Right atrium auricular region (tissue), 2 donors: ENCODE data around the gene CD151. TPM values are rescaled to one million over a fixed set of nuclear protein-coding genes. Genes with fewer than 3 reads are reported as not detected.

Experiments used
- DNase-seq: peaks from one replicate; pipeline ENCODE4 v3.0.0-alpha.2; 2019; ENCODE audit warnings: low spot score
- H3K27ac ChIP-seq, 2 donors: fragments of 200-600 bp; sonication (generic); 1 replicate in 1 of 2; 2 replicates in 1 of 2; pipeline ENCODE4 v1.5.1; 2016 to 2019
- H3K27me3 ChIP-seq, 2 donors: fragments of 200-600 bp; sonication (generic); one replicate each; pipeline versions ENCODE4 v1.5.1 to v1.6.0; 2017 to 2019
- H3K36me3 ChIP-seq: fragments of 200-600 bp; sonication (generic); one replicate; pipeline ENCODE4 v1.5.1; 2016
- H3K4me1 ChIP-seq, 2 donors: fragments of 200-600 bp; sonication (generic); one replicate each; pipeline versions ENCODE4 v1.5.1 to v1.6.0; 2017 to 2019
- H3K4me3 ChIP-seq, 2 donors: fragments of 200-600 bp; sonication (generic); 1 replicate in 1 of 2; 2 replicates in 1 of 2; pipeline ENCODE4 v1.5.1; 2017 to 2019; ENCODE audit warnings: mild to moderate bottlenecking in 1 of 2, moderate library complexity in 1 of 2
- H3K9me3 ChIP-seq, 2 donors: fragments of 200-600 bp; sonication (generic); one replicate each; pipeline ENCODE4 v1.5.1; 2019
- total RNA-seq, 2 donors: library from RNA; depleted of rRNA; stranded (reverse); fragments of >200 nt; gene quantifications; one replicate each; pipeline ENCODE4 v1.1.0, GENCODE V29; 2016
- TF ChIP-seq, protein P1 (sequence below), 2 donors: fragments of 200-600 bp; sonication (generic); IDR thresholded peaks; one replicate each; pipeline ENCODE4 v1.5.1; 2019; ENCODE audit warnings: antibody characterized with exemption in 2 of 2

Gene CD151
- total RNA-seq, 2 donors from 2014 or later = 322 to 710 TPM

DNA sequence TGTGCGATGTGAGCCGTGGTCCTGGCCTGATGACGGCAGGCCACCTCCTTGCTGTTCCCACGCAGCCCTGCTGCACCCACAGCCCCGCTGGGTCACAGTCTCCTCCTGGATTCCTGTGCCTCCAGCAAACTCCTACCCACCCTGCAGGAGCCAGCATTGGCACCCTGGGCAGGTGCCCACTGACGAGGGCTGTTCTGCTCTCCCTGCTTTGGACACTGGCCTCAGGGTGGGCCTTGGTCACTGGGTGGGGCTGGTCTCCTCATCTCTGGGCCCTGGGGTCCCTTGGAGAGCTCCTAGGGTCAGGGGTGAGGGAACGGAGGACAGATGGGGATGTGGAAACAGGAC is 22.6 kb downstream of the CD151 start:
- Histone ChIP-seq H3K4me3 (no peak overlapping the region), H3K4me1 (peaks cover 0 to 48% of the 10 kb centered on the region in 2 donors), H3K27ac (no peak overlapping the region), H3K9me3 (no peaks in the 10 kb centered on the region), H3K36me3 (no peaks in the 10 kb centered on the region), H3K27me3 (no peaks in the 10 kb centered on the region)
- no peak for DNase-seq
- TF ChIP-seq, protein P1, sequence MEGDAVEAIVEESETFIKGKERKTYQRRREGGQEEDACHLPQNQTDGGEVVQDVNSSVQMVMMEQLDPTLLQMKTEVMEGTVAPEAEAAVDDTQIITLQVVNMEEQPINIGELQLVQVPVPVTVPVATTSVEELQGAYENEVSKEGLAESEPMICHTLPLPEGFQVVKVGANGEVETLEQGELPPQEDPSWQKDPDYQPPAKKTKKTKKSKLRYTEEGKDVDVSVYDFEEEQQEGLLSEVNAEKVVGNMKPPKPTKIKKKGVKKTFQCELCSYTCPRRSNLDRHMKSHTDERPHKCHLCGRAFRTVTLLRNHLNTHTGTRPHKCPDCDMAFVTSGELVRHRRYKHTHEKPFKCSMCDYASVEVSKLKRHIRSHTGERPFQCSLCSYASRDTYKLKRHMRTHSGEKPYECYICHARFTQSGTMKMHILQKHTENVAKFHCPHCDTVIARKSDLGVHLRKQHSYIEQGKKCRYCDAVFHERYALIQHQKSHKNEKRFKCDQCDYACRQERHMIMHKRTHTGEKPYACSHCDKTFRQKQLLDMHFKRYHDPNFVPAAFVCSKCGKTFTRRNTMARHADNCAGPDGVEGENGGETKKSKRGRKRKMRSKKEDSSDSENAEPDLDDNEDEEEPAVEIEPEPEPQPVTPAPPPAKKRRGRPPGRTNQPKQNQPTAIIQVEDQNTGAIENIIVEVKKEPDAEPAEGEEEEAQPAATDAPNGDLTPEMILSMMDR (IDR thresholded peaks at IDR 0.05) = no peak

- H3K4me3 ChIP-seq = no peak overlapping the region
- no peaks in the 10 kb centered on the region for H3K27me3 ChIP-seq
- H3K36me3 ChIP-seq = no peaks in the 10 kb centered on the region
- H3K9me3 ChIP-seq = no peaks in the 10 kb centered on the region
- peaks cover 0 to 48% of the 10 kb centered on the region in 2 donors for H3K4me1 ChIP-seq
- TF ChIP-seq, protein P1 (IDR thresholded peaks at IDR 0.05) = no peak
- no peak for DNase-seq
- H3K27ac ChIP-seq = no peak overlapping the region
These were observed 23.0 kb downstream of the CD151 start for GRCh38 chr11:855796-856195.

DNA sequence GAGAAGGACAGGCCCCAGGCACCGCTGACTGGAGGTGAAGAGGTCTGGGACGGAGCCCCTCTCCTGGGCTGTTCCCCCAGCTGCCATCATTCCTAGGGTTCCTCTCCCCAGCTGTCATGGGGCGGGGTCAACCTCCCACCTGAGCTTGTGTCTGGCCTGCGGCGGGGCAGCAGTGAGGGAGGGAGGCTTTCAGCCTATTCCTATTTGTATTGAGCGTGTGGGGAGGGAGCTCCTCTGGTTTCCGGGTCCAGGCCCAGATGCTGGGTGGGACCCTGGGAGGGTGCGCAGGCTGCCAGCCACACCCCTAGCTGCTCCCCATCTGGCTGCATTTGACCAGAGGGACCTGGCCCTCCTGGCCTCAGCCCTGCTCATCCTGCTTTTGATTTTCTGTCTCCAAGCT is 23.6 kb downstream of the CD151 start:
- H3K4me3 ChIP-seq = no peak overlapping the region
- no peaks in the 10 kb centered on the region for H3K9me3 ChIP-seq
- TF ChIP-seq, protein P1 (IDR thresholded peaks at IDR 0.05) = no peak
- no peak for DNase-seq
- H3K4me1 ChIP-seq = peaks cover 0 to 46% of the 10 kb centered on the region in 2 donors
- no peaks in the 10 kb centered on the region for H3K36me3 ChIP-seq
- H3K27ac ChIP-seq = no peak overlapping the region
- no peaks in the 10 kb centered on the region for H3K27me3 ChIP-seq

- Histone ChIP-seq H3K36me3 (no peaks in the 10 kb centered on the region), H3K27me3 (no peaks in the 10 kb centered on the region), H3K4me1 (peaks cover 0 to 55% of the 10 kb centered on the region in 2 donors), H3K4me3 (no peak overlapping the region), H3K9me3 (no peaks in the 10 kb centered on the region), H3K27ac (no peak overlapping the region)
- DNase-seq = no peak
- TF ChIP-seq, protein P1 (IDR thresholded peaks at IDR 0.05) = no peak
These were observed 25.5 kb downstream of the CD151 start for GRCh38 chr11:858053-858761.

DNA sequence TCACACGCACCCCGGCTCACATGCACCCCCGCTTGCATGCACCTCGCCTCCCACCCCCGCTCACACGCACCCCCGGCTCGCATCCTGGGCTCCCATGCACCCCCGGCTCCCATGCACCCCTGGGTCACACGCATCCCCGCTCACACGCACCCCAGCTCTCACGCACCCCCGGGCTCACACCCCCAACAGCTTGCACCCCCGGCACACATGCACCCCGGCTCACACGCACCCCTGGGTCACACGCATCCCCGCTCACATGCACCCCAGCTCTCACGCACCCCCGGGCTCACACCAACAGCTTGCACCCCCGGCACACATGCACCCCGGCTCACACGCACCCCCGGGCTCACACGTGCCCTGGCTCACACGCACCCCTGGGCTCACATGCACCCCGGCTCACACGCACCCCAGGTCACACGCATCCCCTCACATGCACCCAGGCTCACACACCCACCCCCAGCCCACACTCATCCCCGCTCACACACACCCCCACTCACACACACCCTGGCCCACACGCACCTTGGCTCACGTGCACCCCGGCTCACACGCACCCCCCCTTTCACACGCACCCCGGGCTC is 26.1 kb downstream of the CD151 start:
- no peak overlapping the region for H3K4me3 ChIP-seq
- peaks cover 0 to 55% of the 10 kb centered on the region in 2 donors for H3K4me1 ChIP-seq
- TF ChIP-seq, protein P1 (IDR thresholded peaks at IDR 0.05) = no peak

More for the DNA sequence above, 26.1 kb downstream of the CD151 start:
- DNase-seq = no peak
- H3K27me3 ChIP-seq = no peaks in the 10 kb centered on the region
- H3K27ac ChIP-seq = no peak overlapping the region
- no peaks in the 10 kb centered on the region for H3K9me3 ChIP-seq
- H3K36me3 ChIP-seq = peaks cover 2% of the 10 kb centered on the region
